ENCODE measurements around the gene WBP1. TPM values are rescaled to one million over a fixed set of nuclear protein-coding genes. Genes with fewer than 3 reads are reported as not detected.
"Not testable (repeated sequence)": the region's sequence is repeated elsewhere in the genome, so short reads cannot be mapped to it uniquely, and the experiment has no call there.

Gene WBP1
- polyA plus RNA-seq, 1 experiment, result 56.0 TPM

GRCh38 chr2:74461187-74462053 lies 3.2 kb downstream of the WBP1 start:
- no peak overlapping the region for H3K4me3 ChIP-seq (ENCODE audit: low read depth, low read length)
- DNase-seq (ENCODE audit: low read depth, low spot score), result no peak
- H3K27me3 ChIP-seq (ENCODE audit: control insufficient read depth, insufficient read depth, low read length), result no peaks in the 10 kb centered on the region
- TF ChIP-seq CTCF (IDR thresholded peaks at IDR 0.05; ENCODE audit: low read depth, low read length), result peak; percentile 28
- POLR2A ChIA-PET, result interaction anchor here (0.6 kb wide), 1 partner anchor 28 kb away, joined by 6 read pairs; no protein-coding TSS in a partner anchor
- no peaks in the 10 kb centered on the region; the same call in 1 of the 2 replicates for H3K9me3 ChIP-seq (ENCODE audit: control insufficient read depth, insufficient read depth, low read length)
- no peak overlapping the region for H3K27ac ChIP-seq (ENCODE audit: low read depth, low read length)
- CTCF ChIA-PET, result interaction anchor here (1.2 kb wide), 1 partner anchor 161 kb away, joined by 14 read pairs; no protein-coding TSS in a partner anchor

GRCh38 chr2:74462054-74462785 lies 4.0 kb downstream of the WBP1 start:
- CTCF ChIA-PET, result interaction anchor here (1.2 kb wide), 1 partner anchor 160 kb away, joined by 14 read pairs; no protein-coding TSS in a partner anchor
- H3K4me3 ChIP-seq (ENCODE audit: low read depth, low read length), result no peak overlapping the region
- peak overlapping the region; percentile 11 for H3K27ac ChIP-seq (ENCODE audit: low read depth, low read length)
- TF ChIP-seq CTCF (IDR thresholded peaks at IDR 0.05; ENCODE audit: low read depth, low read length), result no peak
- H3K9me3 ChIP-seq (ENCODE audit: control insufficient read depth, insufficient read depth, low read length), result no peaks in the 10 kb centered on the region; the same call in 1 of the 2 replicates
- H3K27me3 ChIP-seq (ENCODE audit: control insufficient read depth, insufficient read depth, low read length), result no peaks in the 10 kb centered on the region
- DNase-seq (ENCODE audit: low read depth, low spot score), result no peak
- POLR2A ChIA-PET, result no interaction called here

GRCh38 chr2:74462786-74463105 lies 4.5 kb downstream of the WBP1 start:
- no peak for DNase-seq (ENCODE audit: low read depth, low spot score)
- Histone ChIP-seq H3K4me3 (ENCODE audit: low read depth, low read length) (no peak overlapping the region), H3K27ac (ENCODE audit: low read depth, low read length) (no peak overlapping the region), H3K27me3 (ENCODE audit: control insufficient read depth, insufficient read depth, low read length) (no peaks in the 10 kb centered on the region), H3K9me3 (ENCODE audit: control insufficient read depth, insufficient read depth, low read length) (no peaks in the 10 kb centered on the region; the same call in 1 of the 2 replicates)
- POLR2A ChIA-PET, result no interaction called here
- no peak for TF ChIP-seq CTCF (IDR thresholded peaks at IDR 0.05; ENCODE audit: low read depth, low read length)
- CTCF ChIA-PET, result no interaction called here

GRCh38 chr2:74464406-74464805 lies 6.2 kb downstream of the WBP1 start:
- POLR2A ChIA-PET, result interaction anchor here (1.0 to 1.4 kb wide), 2 partner anchors 10 to 112 kb away, joined by 3 read pairs; partner anchors contain the start of gene INO80B
- no peak overlapping the region for H3K27ac ChIP-seq (ENCODE audit: low read depth, low read length)
- no peak for DNase-seq (ENCODE audit: low read depth, low spot score)
- CTCF ChIA-PET, result interaction anchor here (0.7 to 1.1 kb wide), 3 partner anchors 14 to 55 kb away, joined by 3 to 4 read pairs (median 3); no protein-coding TSS in a partner anchor
- no peak for TF ChIP-seq CTCF (IDR thresholded peaks at IDR 0.05; ENCODE audit: low read depth, low read length)
- H3K9me3 ChIP-seq (ENCODE audit: control insufficient read depth, insufficient read depth, low read length), result no peaks in the 10 kb centered on the region; the same call in 1 of the 2 replicates
- peak overlapping the region; percentile 82 for H3K4me3 ChIP-seq (ENCODE audit: low read depth, low read length)
- no peaks in the 10 kb centered on the region for H3K27me3 ChIP-seq (ENCODE audit: control insufficient read depth, insufficient read depth, low read length)

GRCh38 chr2:74470742-74471141 lies 12.5 kb downstream of the WBP1 start:
- not testable (repeated sequence) for H3K27me3 ChIP-seq (ENCODE audit: control insufficient read depth, insufficient read depth, low read length); H3K27ac ChIP-seq (ENCODE audit: low read depth, low read length); H3K9me3 ChIP-seq (ENCODE audit: control insufficient read depth, insufficient read depth, low read length); H3K4me3 ChIP-seq (ENCODE audit: low read depth, low read length); DNase-seq (ENCODE audit: low read depth, low spot score)
- POLR2A ChIA-PET, result interaction anchor here (2.9 kb wide), 1 partner anchor 12 kb away, joined by 13 read pairs; the partner anchor contains the start of gene WBP1
- CTCF ChIA-PET, result interaction anchor here (0.6 to 1.4 kb wide), 2 partner anchors 12 to 16 kb away, joined by 3 to 5 read pairs; partner anchors contain the start of genes CCDC142, INO80B and TTC31
